GM10266 (cell line): ENCODE measurements around the gene QRICH1.

Source experiments
- DNase-seq: peaks from one replicate; pipeline ENCODE4 v3.0.0; 2012; ENCODE audit errors: extremely low spot score
- TF ChIP-seq, protein P1 (sequence below): IDR thresholded peaks from 2 replicates; pipeline ENCODE4 v1.5.1; 2012; ENCODE audit warnings: mild to moderate bottlenecking, low read depth; ENCODE audit not compliant: control insufficient read depth, insufficient read depth; ENCODE audit errors: missing control alignments

Gene QRICH1

DNA sequence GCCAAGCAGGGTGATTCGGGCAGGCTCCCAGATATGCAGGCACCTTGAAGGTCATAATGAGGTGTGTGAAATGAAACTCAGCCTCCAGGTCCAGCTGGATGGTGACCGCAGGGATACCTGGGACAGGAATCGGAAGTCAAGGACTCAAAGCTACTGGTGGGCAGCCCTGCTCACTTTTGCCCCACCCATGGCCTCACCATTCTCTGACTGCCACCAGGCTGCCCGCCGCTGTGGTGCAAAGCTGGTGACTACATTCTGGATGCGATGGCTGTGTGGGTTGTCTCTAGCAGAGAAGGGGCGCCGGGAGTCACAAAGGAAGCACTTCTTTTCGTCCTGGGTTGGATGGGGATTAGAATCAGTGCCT, 38.2 kb upstream of the QRICH1 start:
- TF ChIP-seq, protein P1, sequence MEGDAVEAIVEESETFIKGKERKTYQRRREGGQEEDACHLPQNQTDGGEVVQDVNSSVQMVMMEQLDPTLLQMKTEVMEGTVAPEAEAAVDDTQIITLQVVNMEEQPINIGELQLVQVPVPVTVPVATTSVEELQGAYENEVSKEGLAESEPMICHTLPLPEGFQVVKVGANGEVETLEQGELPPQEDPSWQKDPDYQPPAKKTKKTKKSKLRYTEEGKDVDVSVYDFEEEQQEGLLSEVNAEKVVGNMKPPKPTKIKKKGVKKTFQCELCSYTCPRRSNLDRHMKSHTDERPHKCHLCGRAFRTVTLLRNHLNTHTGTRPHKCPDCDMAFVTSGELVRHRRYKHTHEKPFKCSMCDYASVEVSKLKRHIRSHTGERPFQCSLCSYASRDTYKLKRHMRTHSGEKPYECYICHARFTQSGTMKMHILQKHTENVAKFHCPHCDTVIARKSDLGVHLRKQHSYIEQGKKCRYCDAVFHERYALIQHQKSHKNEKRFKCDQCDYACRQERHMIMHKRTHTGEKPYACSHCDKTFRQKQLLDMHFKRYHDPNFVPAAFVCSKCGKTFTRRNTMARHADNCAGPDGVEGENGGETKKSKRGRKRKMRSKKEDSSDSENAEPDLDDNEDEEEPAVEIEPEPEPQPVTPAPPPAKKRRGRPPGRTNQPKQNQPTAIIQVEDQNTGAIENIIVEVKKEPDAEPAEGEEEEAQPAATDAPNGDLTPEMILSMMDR: no peak

DNA sequence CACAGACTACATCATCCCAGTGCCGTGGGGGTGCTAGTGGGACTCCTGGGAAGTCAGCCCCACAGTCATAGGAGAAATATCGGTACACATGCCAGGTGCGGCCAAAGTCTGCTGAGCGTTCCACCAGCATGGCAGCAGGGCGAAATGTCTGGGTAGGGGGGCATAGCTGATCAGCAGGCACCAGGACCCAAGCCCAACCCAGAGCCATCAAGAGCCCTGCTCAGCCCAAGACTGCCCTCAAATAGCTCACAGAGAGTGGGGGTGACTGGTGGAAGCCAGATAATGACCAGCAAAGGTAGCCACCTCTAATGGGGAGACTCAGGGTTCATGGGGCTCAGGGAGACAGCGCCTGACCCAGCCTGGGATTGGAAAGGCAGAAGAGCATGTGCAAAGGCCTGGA, 37.7 kb upstream of the QRICH1 start:
- TF ChIP-seq, protein P1: no peak
- no peak for DNase-seq

More for the DNA sequence above, 38.2 kb upstream of the QRICH1 start:
- no peak for DNase-seq

DNA sequence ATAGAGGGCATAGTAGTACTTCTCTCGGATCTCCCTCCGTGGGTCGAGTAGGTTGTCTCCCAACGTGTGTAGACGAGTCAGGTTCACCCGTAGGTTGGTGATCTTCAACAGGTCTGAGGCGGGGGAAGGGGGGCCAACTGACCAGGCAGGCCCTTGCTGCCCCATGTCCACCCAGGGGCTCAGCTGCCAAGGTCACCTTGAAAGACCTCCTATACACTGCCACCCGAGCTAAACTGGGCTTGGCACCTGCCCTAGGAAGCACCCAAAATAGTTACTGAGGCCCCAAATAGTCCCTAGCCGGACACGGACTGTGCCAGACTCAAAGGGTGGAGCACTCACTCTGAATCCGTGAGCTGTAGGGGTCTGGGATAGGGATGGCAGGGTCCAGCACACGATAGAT, 37.2 kb upstream of the QRICH1 start:
- DNase-seq: no peak
- TF ChIP-seq, protein P1: no peak

DNA sequence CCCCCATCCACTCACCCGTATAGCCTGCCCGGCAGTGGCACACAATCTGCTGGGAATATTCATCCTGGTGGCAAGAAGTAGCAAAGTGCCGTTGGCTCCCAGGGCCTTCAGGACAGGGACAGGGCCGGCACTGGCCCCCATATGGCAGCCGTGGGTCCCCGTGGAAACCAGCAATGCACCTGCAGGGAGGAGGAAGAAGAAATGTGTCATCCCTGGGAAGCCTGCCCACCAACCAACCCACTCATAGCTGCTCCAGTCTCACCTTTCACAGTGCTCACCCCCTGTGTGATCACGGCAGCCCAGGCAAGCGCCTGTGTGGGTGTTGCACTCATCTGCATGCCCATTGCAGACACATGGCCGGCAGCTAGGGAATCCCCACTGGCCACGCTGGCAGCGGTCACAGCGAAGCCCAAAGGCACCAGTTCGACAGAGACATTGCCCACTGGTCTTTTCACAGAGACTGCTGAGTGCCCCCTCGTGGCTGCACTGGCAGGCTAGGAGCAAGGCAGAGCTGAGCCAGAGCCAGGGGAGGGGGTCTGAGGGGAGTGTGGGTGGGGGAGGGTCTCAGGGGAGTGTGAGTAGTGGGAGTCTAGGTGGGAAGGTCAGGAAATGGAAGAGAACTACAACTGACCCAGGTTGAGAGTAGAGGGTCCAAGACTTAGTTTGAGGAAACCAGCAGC, 31.3 kb upstream of the QRICH1 start:
- DNase-seq: no peak
- TF ChIP-seq, protein P1: peak; percentile 50

DNA sequence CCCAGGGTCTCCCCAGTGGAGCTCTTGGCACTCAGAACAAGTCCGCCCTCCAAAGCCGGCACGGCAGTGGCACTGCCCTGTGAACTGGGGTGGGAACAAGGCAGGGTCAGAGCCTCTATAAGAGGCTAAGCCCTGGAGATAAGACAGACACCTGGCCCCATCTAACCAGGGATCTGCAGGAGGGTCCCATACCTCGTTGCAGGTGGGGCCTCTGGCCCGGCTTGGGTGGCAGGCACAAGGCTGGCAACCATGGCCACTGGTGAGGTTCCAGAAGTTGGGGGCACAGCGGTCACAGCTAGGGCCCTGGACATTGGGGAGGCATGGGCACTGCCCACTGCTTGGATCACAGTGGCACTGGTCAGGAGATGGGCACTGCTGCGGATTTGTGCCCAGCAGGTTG, 30.3 kb upstream of the QRICH1 start:
- no peak for DNase-seq
- TF ChIP-seq, protein P1: no peak

DNA sequence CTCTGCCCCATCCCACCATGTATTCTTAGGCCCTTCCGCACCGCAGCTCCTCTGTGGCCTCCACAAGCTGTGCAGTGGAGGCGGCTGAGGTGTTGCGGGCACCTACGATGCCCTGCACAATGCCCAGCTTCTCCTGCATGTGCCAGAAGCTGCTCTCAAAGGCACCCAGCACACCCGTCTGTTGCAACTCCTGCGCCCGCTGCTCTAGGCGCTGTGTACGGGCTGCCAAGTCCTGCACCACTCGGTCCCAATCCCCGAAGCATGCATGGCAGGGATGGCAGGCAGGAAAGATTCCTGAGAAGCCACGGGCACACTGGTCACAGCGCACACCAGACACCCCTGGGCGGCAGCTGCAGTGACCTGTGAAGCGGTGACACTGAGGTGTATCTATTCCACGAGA, 29.8 kb upstream of the QRICH1 start:
- TF ChIP-seq, protein P1: no peak

DNA sequence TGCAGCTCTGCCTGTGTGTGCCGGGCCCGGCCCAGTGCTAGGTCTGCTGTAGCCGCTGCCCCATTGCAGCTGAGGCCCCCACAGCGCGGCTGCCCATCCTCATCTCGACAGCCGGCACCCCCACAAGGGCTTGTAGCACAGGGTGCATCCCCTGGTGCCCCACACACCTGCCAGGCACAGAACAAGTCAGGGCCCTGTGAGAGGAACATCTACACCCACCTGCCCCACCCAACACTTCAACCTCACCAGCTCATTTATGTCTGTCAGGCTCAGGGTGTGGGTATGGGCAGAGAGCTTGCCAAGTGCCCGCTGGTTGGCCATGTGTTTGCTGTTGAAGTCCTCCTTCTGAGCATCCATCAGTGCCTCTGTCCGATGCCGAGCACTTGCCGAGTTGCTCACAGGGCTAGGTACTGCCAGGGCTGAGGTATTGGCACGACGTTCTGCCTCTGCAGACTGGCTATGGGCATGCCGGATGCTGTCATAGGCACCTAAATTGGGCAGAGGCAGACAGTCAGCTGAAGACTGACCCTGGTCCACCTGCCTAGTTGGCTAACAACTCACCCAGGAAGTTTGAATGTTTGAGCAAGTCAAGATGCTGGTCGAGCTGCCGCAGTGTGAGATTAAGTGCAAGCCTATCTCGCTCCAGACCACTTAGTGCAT, 29.1 kb upstream of the QRICH1 start:
- DNase-seq: no peak
- TF ChIP-seq, protein P1: no peak

More for the DNA sequence above, 29.8 kb upstream of the QRICH1 start:
- no peak for DNase-seq
